Activated CD8-positive, alpha-beta T cell treated with anti-CD3 and anti-CD28 coated beads for 36 hours (primary cell): ENCODE data around the gene BMX. TPM values are rescaled to one million over a fixed set of nuclear protein-coding genes. Genes with fewer than 3 reads are reported as not detected.

Experiments
- ATAC-seq: fragments of 200-7000 bp; cut with Tn5 transposase; one replicate; pipeline ENCODE4 v1.10.0; 2021; ENCODE audit warnings: mild to moderate bottlenecking, moderate library complexity
- CTCF ChIA-PET: fragments of 350-600 bp; sonication (Branson Sonifier 250); formaldehyde crosslinking; loops from one replicate; lab custom pipeline; 2021; ENCODE audit warnings: antibody characterized with exemption; lab: Charles Lee
- POLR2A ChIA-PET: fragments of 350-600 bp; sonication (Branson Sonifier 250); formaldehyde crosslinking; loops from one replicate; lab custom pipeline; 2021; ENCODE audit warnings: antibody characterized with exemption; lab: Charles Lee
- DNase-seq: peaks from one replicate; pipeline ENCODE4 v3.0.0-alpha.2; 2020
- H3K27ac Mint-ChIP-seq: one replicate; pipeline ENCODE4 v1.8.0; 2021; ENCODE audit warnings: mild to moderate bottlenecking, mixed read lengths
- H3K27me3 Mint-ChIP-seq: one replicate; pipeline ENCODE4 v1.8.0; 2021; ENCODE audit warnings: mixed read lengths
- H3K36me3 Mint-ChIP-seq: one replicate; pipeline ENCODE4 v1.8.0; 2021; ENCODE audit warnings: low read depth, mixed read lengths
- H3K4me1 Mint-ChIP-seq: one replicate; pipeline ENCODE4 v1.8.0; 2021; ENCODE audit warnings: low read depth, mixed read lengths
- H3K4me3 Mint-ChIP-seq: one replicate; pipeline ENCODE4 v1.8.0; 2021; ENCODE audit warnings: mild to moderate bottlenecking, moderate library complexity, mixed read lengths
- H3K9me3 Mint-ChIP-seq: one replicate; pipeline ENCODE4 v1.8.0; 2021; ENCODE audit warnings: mixed read lengths
- intact Hi-C: fragments of 100-400 bp; cut with micrococcal nuclease; formaldehyde crosslinking; loops from one replicate; pipeline ENCODE4 v1.10.0; 2022
- total RNA-seq, 2 experiments: library from RNA; stranded (reverse); gene quantifications; one replicate each; pipeline ENCODE4 v1.2.3, GENCODE V29; 2021
- TF ChIP-seq, protein P1 (sequence below): fragments of 200-600 bp; IDR thresholded peaks from one replicate; pipeline ENCODE4 v1.8.0; 2022; ENCODE audit warnings: antibody characterized with exemption, mild to moderate bottlenecking

The BMX gene
- total RNA-seq, 2 experiments from 2014 or later, result not detected

- no peak for ATAC-seq
- Mint-ChIP-seq H3K4me3 (no peak overlapping the region), H3K4me1 (no peaks in the 10 kb centered on the region), H3K36me3 (no peaks in the 10 kb centered on the region), H3K27me3 (peaks cover 14% of the 10 kb centered on the region), H3K9me3 (no peaks in the 10 kb centered on the region), H3K27ac (no peak overlapping the region)
- POLR2A ChIA-PET, result no interaction called here
- intact Hi-C loops, result no loop called here
- no peak for DNase-seq
- TF ChIP-seq, protein P1, sequence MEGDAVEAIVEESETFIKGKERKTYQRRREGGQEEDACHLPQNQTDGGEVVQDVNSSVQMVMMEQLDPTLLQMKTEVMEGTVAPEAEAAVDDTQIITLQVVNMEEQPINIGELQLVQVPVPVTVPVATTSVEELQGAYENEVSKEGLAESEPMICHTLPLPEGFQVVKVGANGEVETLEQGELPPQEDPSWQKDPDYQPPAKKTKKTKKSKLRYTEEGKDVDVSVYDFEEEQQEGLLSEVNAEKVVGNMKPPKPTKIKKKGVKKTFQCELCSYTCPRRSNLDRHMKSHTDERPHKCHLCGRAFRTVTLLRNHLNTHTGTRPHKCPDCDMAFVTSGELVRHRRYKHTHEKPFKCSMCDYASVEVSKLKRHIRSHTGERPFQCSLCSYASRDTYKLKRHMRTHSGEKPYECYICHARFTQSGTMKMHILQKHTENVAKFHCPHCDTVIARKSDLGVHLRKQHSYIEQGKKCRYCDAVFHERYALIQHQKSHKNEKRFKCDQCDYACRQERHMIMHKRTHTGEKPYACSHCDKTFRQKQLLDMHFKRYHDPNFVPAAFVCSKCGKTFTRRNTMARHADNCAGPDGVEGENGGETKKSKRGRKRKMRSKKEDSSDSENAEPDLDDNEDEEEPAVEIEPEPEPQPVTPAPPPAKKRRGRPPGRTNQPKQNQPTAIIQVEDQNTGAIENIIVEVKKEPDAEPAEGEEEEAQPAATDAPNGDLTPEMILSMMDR, result no peak
- CTCF ChIA-PET, result interaction anchor here (1.6 kb wide), 1 partner anchor 101 kb away, joined by 4 read pairs; no protein-coding TSS in a partner anchor
Measured at GRCh38 chrX:15570145-15570544, 69.5 kb downstream of the BMX start.

DNA sequence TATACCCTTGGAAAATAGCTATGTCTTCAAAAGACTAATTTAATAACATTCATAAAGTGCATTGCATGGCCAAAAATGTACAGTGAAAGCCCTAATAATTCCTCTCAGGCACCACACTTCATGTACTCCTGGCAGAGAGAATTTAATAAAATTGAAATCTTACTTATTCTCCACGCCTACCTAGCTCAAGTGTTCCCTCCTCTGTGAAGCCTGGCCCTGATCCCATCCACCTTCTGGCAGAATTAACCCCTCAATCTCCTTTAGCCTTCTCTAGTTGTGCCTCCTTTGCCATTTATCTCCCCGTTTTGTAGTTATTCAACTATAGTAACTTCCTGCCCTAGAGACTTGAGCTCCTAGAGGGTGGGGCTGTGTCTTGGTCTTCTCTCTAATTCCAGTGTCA, 73.4 kb downstream of the BMX start:
- H3K4me1 Mint-ChIP-seq, result no peaks in the 10 kb centered on the region
- H3K27me3 Mint-ChIP-seq, result peaks cover 13% of the 10 kb centered on the region
- DNase-seq, result no peak
- TF ChIP-seq, protein P1, result no peak
- H3K27ac Mint-ChIP-seq, result no peak overlapping the region
- no peak for ATAC-seq
- no peaks in the 10 kb centered on the region for H3K36me3 Mint-ChIP-seq
- H3K4me3 Mint-ChIP-seq, result no peak overlapping the region
- intact Hi-C loops, result no loop called here
- no peaks in the 10 kb centered on the region for H3K9me3 Mint-ChIP-seq
- POLR2A ChIA-PET, result no interaction called here
- CTCF ChIA-PET, result no interaction called here

DNA sequence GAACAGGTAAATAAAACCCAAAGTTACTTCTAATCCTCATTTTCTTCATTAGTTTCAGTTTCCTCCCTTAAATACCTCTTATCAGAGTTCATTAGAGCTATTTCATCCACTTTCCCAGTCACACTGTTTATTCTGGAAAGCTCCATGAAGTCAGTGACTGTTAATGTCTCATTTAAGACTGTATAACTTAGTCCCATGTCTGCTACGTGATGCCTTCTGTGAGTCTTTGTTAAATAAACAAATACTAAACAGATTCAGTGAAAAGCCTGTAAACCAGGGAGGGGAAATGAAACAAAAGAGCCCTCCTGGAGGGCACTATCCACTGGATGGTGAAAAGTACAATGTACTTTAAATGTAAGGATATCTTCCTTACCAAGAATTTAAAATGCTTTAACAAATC, 75.4 kb downstream of the BMX start:
- ChIA-PET POLR2A (no interaction called here), CTCF (no interaction called here)
- H3K4me3 Mint-ChIP-seq, result no peak overlapping the region
- no peak overlapping the region for H3K27ac Mint-ChIP-seq
- H3K4me1 Mint-ChIP-seq, result no peaks in the 10 kb centered on the region
- H3K36me3 Mint-ChIP-seq, result no peaks in the 10 kb centered on the region
- TF ChIP-seq, protein P1, result no peak
- no peak for ATAC-seq
- no peaks in the 10 kb centered on the region for H3K9me3 Mint-ChIP-seq
- DNase-seq, result no peak
- intact Hi-C loops, result no loop called here
- peaks cover 10% of the 10 kb centered on the region for H3K27me3 Mint-ChIP-seq

- DNase-seq (no peak), ATAC-seq (no peak)
- CTCF ChIA-PET, result no interaction called here
- POLR2A ChIA-PET, result no interaction called here
- Mint-ChIP-seq H3K36me3 (no peaks in the 10 kb centered on the region), H3K27ac (no peak overlapping the region), H3K27me3 (peaks cover 3% of the 10 kb centered on the region), H3K9me3 (no peaks in the 10 kb centered on the region), H3K4me3 (no peak overlapping the region), H3K4me1 (no peaks in the 10 kb centered on the region)
- intact Hi-C loops, result no loop called here
- TF ChIP-seq, protein P1, result no peak
Measured at GRCh38 chrX:15579778-15580747, 79.5 kb downstream of the BMX start.

DNA sequence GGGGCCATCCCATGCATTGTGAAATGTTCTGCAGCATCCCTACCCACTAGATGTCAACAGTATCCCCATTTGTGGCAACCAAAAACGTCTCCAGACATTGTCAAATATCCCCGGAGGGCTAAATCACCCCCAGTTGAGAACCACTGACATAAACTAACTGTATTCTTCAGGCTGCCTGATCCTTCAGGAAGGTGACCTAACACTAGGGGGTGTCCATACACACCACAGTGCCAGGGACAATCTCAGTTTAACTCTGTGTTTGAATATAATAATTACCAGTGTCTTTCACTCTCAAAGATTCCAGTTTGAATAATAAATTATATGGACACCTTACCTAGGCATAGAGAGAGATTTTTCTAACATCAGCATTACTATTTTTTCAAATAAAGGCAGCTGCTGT, 93.8 kb downstream of the BMX start:
- Mint-ChIP-seq H3K9me3 (no peaks in the 10 kb centered on the region), H3K27ac (no peak overlapping the region), H3K27me3 (peaks cover 9% of the 10 kb centered on the region), H3K36me3 (no peaks in the 10 kb centered on the region), H3K4me1 (no peaks in the 10 kb centered on the region), H3K4me3 (no peak overlapping the region)
- DNase-seq, result no peak
- TF ChIP-seq, protein P1, result no peak
- CTCF ChIA-PET, result no interaction called here
- intact Hi-C loops, result no loop called here
- ATAC-seq, result no peak
- POLR2A ChIA-PET, result no interaction called here
